HG03571 (cell line): ENCODE measurements around the gene ADGRD1.

Experiments used
- ATAC-seq: cut with Tn5 transposase; IDR thresholded peaks from one replicate; pipeline ENCODE4 v1.9.1; 2021; ENCODE audit not compliant: unreplicated experiment

The ADGRD1 gene

GRCh38 chr12:130961921-130962451 lies 8.3 kb downstream of the ADGRD1 start:
- no peak for ATAC-seq

GRCh38 chr12:130965214-130965613 lies 11.5 kb downstream of the ADGRD1 start:
- no peak for ATAC-seq

GRCh38 chr12:130965668-130966067 lies 12.0 kb downstream of the ADGRD1 start:
- ATAC-seq = no peak

- ATAC-seq = no peak
Measured at GRCh38 chr12:130966443-130967030, 12.8 kb downstream of the ADGRD1 start.

- ATAC-seq = no peak
Measured at GRCh38 chr12:130967636-130968035, 13.9 kb downstream of the ADGRD1 start.

GRCh38 chr12:130968611-130969010 lies 14.9 kb downstream of the ADGRD1 start:
- ATAC-seq = no peak

- no peak for ATAC-seq
Measured at GRCh38 chr12:130969223-130969622, 15.5 kb downstream of the ADGRD1 start.

- ATAC-seq = peak; percentile 61
Measured at GRCh38 chr12:130970165-130970907, 16.6 kb downstream of the ADGRD1 start.

- no peak for ATAC-seq
Measured at GRCh38 chr12:130970908-130971233, 17.2 kb downstream of the ADGRD1 start.

- ATAC-seq = no peak
Measured at GRCh38 chr12:130971925-130972585, 18.3 kb downstream of the ADGRD1 start.

GRCh38 chr12:130972586-130972950 lies 18.9 kb downstream of the ADGRD1 start:
- ATAC-seq = no peak

GRCh38 chr12:130973109-130973508 lies 19.4 kb downstream of the ADGRD1 start:
- ATAC-seq = no peak

GRCh38 chr12:130973906-130974305 lies 20.2 kb downstream of the ADGRD1 start:
- ATAC-seq = no peak

- no peak for ATAC-seq
Measured at GRCh38 chr12:130975116-130975515, 21.4 kb downstream of the ADGRD1 start.

- ATAC-seq = no peak
Measured at GRCh38 chr12:130976171-130976720, 22.5 kb downstream of the ADGRD1 start.

GRCh38 chr12:130977046-130977742 lies 23.5 kb downstream of the ADGRD1 start:
- ATAC-seq = no peak

- no peak for ATAC-seq
Measured at GRCh38 chr12:130977743-130978095, 24.0 kb downstream of the ADGRD1 start.

GRCh38 chr12:130978785-130979184 lies 25.1 kb downstream of the ADGRD1 start:
- ATAC-seq = no peak

- ATAC-seq = no peak
Measured at GRCh38 chr12:130981074-130981742, 27.5 kb downstream of the ADGRD1 start.

GRCh38 chr12:130981911-130982310 lies 28.2 kb downstream of the ADGRD1 start:
- ATAC-seq = no peak
